Testis (tissue), 2 donors: ENCODE data around the gene NPTX2.

ENCODE experiments used
- POLR2A ChIP-seq: fragments of 450-650 bp; IDR thresholded peaks from one replicate; pipeline ENCODE4 v1.6.1; 2017; ENCODE audit warnings: antibody characterized with exemption, mild to moderate bottlenecking, moderate library complexity
- TF ChIP-seq, protein P1 (sequence below), 3 experiments: fragments of 450-650 bp in 2 of 3; fragments of 200-600 bp in 1 of 3; sonication (generic) in 1 of 3; IDR thresholded peaks; one replicate each; pipeline ENCODE4 v1.5.1; 2016 to 2019; ENCODE audit warnings: antibody characterized with exemption in 3 of 3, mild to moderate bottlenecking in 2 of 3, moderate library complexity in 1 of 3

DNA sequence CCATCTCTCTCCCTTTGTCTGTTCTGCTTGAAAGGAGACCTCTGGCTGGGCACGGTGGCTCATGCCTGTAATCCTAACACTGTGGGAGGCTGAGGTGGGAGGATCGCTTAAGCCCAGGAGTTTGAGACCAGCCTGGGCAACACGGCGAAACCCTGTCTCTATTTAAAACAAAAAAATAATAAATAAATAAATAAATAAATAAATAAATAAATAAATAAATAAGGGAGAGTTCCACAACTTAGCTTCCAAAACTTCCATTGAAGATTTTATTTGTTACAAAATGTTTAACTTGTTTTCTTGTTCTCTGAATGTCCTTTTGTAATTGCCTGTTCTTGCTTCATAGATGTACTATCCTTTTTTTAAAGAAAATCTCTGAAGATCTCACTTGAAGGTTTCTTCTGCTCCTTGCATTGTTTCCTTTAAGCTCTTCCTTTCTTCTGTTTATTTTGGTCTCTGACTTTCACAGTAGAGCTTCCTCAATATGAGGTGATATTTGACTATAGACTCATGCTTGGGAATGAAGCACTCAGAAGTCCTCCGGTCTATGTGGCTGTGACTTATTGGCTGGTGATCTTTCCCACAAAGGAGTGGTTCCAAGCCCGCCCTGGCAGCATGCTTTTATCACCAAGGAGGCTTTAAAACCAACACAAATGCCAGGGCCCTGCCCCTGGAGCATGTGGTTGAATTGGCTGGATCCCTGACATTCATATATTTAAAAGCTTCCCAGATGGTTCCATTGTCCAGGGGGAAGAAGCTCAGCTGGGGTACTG lies 18.1 kb upstream of the NPTX2 start:
- TF ChIP-seq POLR2A, result no peak
- TF ChIP-seq, protein P1, sequence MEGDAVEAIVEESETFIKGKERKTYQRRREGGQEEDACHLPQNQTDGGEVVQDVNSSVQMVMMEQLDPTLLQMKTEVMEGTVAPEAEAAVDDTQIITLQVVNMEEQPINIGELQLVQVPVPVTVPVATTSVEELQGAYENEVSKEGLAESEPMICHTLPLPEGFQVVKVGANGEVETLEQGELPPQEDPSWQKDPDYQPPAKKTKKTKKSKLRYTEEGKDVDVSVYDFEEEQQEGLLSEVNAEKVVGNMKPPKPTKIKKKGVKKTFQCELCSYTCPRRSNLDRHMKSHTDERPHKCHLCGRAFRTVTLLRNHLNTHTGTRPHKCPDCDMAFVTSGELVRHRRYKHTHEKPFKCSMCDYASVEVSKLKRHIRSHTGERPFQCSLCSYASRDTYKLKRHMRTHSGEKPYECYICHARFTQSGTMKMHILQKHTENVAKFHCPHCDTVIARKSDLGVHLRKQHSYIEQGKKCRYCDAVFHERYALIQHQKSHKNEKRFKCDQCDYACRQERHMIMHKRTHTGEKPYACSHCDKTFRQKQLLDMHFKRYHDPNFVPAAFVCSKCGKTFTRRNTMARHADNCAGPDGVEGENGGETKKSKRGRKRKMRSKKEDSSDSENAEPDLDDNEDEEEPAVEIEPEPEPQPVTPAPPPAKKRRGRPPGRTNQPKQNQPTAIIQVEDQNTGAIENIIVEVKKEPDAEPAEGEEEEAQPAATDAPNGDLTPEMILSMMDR (IDR thresholded peaks at IDR 0.05), result no peak
